GM12874 (cell line): ENCODE data around the gene FGF2.

Experiments used
- TF ChIP-seq, protein P1 (sequence below): IDR thresholded peaks from 2 replicates; pipeline ENCODE4 v1.5.1; 2011; ENCODE audit warnings: low read depth, mild to moderate bottlenecking, control low read depth, low read length, moderate library complexity; ENCODE audit not compliant: insufficient read depth

FGF2 gene

DNA sequence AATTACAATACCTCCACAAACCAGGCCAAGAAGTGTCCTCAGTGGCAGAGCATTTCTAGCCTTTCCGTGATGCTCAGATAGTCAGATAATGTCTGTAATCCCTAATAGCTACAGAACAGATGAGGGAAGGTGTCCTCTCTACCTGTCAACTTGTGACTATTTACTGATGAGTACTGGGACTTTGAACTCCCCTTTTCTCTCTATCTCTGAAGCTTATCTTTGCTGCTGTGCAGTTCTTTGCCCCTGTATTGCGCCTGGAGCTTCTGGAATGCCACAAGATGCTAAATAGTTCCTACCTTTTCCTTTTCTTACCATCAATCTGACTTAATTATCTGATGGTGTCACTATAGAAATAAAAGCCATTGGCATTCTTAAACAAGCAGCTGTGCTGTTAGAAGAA lies 30.5 kb downstream of the FGF2 start:
- TF ChIP-seq, protein P1, sequence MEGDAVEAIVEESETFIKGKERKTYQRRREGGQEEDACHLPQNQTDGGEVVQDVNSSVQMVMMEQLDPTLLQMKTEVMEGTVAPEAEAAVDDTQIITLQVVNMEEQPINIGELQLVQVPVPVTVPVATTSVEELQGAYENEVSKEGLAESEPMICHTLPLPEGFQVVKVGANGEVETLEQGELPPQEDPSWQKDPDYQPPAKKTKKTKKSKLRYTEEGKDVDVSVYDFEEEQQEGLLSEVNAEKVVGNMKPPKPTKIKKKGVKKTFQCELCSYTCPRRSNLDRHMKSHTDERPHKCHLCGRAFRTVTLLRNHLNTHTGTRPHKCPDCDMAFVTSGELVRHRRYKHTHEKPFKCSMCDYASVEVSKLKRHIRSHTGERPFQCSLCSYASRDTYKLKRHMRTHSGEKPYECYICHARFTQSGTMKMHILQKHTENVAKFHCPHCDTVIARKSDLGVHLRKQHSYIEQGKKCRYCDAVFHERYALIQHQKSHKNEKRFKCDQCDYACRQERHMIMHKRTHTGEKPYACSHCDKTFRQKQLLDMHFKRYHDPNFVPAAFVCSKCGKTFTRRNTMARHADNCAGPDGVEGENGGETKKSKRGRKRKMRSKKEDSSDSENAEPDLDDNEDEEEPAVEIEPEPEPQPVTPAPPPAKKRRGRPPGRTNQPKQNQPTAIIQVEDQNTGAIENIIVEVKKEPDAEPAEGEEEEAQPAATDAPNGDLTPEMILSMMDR, result no peak

GRCh38 chr4:122858705-122859104 lies 32.1 kb downstream of the FGF2 start:
- TF ChIP-seq, protein P1, result no peak

- TF ChIP-seq, protein P1, result no peak
Measured at GRCh38 chr4:122861172-122861943, 34.7 kb downstream of the FGF2 start.

- TF ChIP-seq, protein P1, result no peak
Measured at GRCh38 chr4:122863639-122864038, 37.0 kb downstream of the FGF2 start.

DNA sequence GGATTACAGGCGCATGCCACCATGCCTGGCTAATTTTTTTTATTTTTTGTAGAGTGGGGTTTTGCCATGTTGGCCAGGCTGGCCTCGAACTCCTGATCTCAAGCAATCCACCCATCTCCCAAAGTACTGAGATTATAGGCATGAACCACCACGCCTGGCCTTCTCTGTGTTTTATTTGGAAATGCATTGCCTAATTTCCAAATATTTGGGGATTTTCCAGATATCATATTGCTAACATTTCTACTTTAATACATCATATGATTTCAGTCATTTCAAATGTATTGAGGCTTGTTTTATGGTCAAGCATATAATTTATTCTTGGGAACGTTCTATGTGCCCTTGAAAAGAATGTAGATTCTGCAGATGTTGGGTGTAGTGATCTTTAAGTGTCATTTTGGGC lies 38.8 kb downstream of the FGF2 start:
- TF ChIP-seq, protein P1, result no peak

- TF ChIP-seq, protein P1, result no peak
Measured at GRCh38 chr4:122873146-122873545, 46.5 kb downstream of the FGF2 start.

- TF ChIP-seq, protein P1, result no peak
Measured at GRCh38 chr4:122873821-122874593, 47.4 kb downstream of the FGF2 start.
